Measurements from ENCODE around the gene DOK4.

DNA sequence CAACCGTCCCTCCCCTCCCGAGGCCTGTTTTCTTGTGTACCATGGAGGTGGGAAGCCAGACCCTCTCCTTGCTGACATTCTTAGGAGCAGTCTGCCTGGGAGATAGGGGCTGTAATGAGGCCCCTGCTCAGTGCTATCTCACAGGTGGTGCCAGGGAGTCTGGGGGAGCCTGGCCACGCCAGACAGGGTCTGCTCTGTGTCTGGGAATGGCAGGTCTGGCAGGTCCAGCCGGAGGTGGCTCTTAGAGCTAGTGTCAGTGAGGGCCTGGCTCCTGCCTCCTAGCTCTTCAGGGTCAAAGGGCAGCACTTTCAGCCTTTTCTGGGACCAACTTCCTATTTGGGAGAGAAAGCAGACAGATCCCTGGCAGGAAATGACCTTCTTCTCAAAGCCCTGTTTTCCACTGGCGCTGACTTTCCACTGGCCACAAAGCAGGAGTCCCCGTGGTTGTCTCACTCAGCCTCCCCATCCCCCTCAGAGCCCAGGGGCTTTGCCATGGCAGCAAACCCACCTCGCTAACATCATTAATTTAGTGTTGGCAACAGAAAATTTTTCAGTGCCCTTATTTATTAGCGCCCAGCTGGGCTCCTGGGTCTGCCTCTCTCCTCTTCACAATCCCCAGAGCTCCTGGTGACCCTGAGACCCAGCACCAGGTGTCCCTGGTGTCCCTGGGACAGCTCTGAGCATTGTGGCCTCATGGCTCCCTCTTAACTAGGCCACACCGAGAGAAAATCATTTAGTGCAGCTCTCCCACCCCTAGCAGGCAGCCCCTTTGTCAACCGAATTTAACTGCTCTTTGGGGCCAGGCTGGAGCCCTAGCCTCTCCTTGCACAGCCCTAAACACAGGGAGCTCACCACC, 24.0 kb upstream of the DOK4 start:
- TF ChIP-seq, protein P1, sequence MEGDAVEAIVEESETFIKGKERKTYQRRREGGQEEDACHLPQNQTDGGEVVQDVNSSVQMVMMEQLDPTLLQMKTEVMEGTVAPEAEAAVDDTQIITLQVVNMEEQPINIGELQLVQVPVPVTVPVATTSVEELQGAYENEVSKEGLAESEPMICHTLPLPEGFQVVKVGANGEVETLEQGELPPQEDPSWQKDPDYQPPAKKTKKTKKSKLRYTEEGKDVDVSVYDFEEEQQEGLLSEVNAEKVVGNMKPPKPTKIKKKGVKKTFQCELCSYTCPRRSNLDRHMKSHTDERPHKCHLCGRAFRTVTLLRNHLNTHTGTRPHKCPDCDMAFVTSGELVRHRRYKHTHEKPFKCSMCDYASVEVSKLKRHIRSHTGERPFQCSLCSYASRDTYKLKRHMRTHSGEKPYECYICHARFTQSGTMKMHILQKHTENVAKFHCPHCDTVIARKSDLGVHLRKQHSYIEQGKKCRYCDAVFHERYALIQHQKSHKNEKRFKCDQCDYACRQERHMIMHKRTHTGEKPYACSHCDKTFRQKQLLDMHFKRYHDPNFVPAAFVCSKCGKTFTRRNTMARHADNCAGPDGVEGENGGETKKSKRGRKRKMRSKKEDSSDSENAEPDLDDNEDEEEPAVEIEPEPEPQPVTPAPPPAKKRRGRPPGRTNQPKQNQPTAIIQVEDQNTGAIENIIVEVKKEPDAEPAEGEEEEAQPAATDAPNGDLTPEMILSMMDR (IDR thresholded peaks at IDR 0.05) = no peak
- no peak for TF ChIP-seq POLR2A (IDR thresholded peaks at IDR 0.05)

Measured in testis (tissue), 2 donors.